Liver (tissue), 3 donors: ENCODE measurements around the gene MAGEA6.
"Not testable (repeated sequence)": the region's sequence is repeated elsewhere in the genome, so short reads cannot be mapped to it uniquely, and the experiment has no call there.

Experiments
- EGR1 ChIP-seq, 2 donors: IDR thresholded peaks; 2 replicates each; pipeline ENCODE4 v1.6.1; 2016 to 2018; ENCODE audit warnings: antibody characterized with exemption in 2 of 2, low read depth in 2 of 2
- FOXA1 ChIP-seq: IDR thresholded peaks from 2 replicates; pipeline ENCODE4 v1.6.1; 2016; ENCODE audit warnings: antibody characterized with exemption
- GABPA ChIP-seq, 2 donors: IDR thresholded peaks in 1 of 2; conservative IDR thresholded peaks in 1 of 2; 2 replicates each; pipeline ENCODE4 v1.6.1; 2016; ENCODE audit warnings: antibody characterized with exemption in 2 of 2, mild to moderate bottlenecking in 1 of 2, moderate library complexity in 1 of 2
- HNF4A ChIP-seq, 2 donors: conservative IDR thresholded peaks; 2 replicates each; pipeline ENCODE4 v1.6.1; 2016; ENCODE audit warnings: antibody characterized with exemption in 2 of 2, mild to moderate bottlenecking in 2 of 2
- HNF4G ChIP-seq: IDR thresholded peaks from 2 replicates; pipeline ENCODE4 v1.6.1; 2016; ENCODE audit warnings: antibody characterized with exemption
- JUND ChIP-seq, 2 donors: IDR thresholded peaks; 2 replicates each; pipeline ENCODE4 v1.6.1; 2016; ENCODE audit warnings: antibody characterized with exemption in 2 of 2
- MAX ChIP-seq: IDR thresholded peaks from 2 replicates; pipeline ENCODE4 v1.6.1; 2016; ENCODE audit warnings: antibody characterized with exemption
- RAD21 ChIP-seq, 2 donors: IDR thresholded peaks; 2 replicates each; pipeline ENCODE4 v1.6.1; 2016; ENCODE audit warnings: antibody characterized with exemption in 2 of 2, mild to moderate bottlenecking in 2 of 2
- REST ChIP-seq: IDR thresholded peaks from 2 replicates; pipeline ENCODE4 v1.6.1; 2016; ENCODE audit warnings: antibody characterized with exemption, mild to moderate bottlenecking
- SP1 ChIP-seq: IDR thresholded peaks from 2 replicates; pipeline ENCODE4 v1.6.1; 2018; ENCODE audit warnings: antibody characterized with exemption, mild to moderate bottlenecking
- TAF1 ChIP-seq: conservative IDR thresholded peaks from 2 replicates; pipeline ENCODE4 v1.6.1; 2016; ENCODE audit warnings: antibody characterized with exemption, mild to moderate bottlenecking
- YY1 ChIP-seq: IDR thresholded peaks from 2 replicates; pipeline ENCODE4 v1.6.1; 2016; ENCODE audit warnings: antibody characterized with exemption, mild to moderate bottlenecking
- ZBTB33 ChIP-seq: IDR thresholded peaks from 2 replicates; pipeline ENCODE4 v1.6.1; 2016; ENCODE audit warnings: antibody characterized with exemption
- TF ChIP-seq, protein P1 (sequence below): fragments of 150-350 bp; IDR thresholded peaks from 2 replicates; pipeline ENCODE4 v1.5.1; 2017; ENCODE audit warnings: improper control_type of control experiment, low read depth, low read length; ENCODE audit not compliant: missing input control
- donor health status: healthy.
- donor health status: healthy.

- not testable (repeated sequence) for TF ChIP-seq GABPA (IDR thresholded peaks at IDR 0.05 in 1 of 2, conservative IDR thresholded peaks at IDR 0.05 in 1 of 2); YY1; EGR1 (IDR thresholded peaks at IDR 0.05; ENCODE audit: low read depth in 2 of 2); MAX; REST; FOXA1; SP1; ZBTB33; HNF4A (conservative IDR thresholded peaks at IDR 0.05); TAF1; RAD21 (IDR thresholded peaks at IDR 0.05); HNF4G; JUND (IDR thresholded peaks at IDR 0.05)
- TF ChIP-seq, protein P1, sequence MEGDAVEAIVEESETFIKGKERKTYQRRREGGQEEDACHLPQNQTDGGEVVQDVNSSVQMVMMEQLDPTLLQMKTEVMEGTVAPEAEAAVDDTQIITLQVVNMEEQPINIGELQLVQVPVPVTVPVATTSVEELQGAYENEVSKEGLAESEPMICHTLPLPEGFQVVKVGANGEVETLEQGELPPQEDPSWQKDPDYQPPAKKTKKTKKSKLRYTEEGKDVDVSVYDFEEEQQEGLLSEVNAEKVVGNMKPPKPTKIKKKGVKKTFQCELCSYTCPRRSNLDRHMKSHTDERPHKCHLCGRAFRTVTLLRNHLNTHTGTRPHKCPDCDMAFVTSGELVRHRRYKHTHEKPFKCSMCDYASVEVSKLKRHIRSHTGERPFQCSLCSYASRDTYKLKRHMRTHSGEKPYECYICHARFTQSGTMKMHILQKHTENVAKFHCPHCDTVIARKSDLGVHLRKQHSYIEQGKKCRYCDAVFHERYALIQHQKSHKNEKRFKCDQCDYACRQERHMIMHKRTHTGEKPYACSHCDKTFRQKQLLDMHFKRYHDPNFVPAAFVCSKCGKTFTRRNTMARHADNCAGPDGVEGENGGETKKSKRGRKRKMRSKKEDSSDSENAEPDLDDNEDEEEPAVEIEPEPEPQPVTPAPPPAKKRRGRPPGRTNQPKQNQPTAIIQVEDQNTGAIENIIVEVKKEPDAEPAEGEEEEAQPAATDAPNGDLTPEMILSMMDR: not testable (repeated sequence)
Observed at GRCh38 chrX:152753686-152754650, 15.5 kb downstream of the MAGEA6 start, which contains the start of gene MAGEA2.
